ENCODE data around the gene RGS13.
"Not testable (repeated sequence)": the region's sequence is repeated elsewhere in the genome, so short reads cannot be mapped to it uniquely, and the experiment has no call there.

The RGS13 gene

GRCh38 chr1:192678099-192678498, 42.2 kb downstream of the RGS13 start:
- DNase-seq (ENCODE audit: low spot score): no peak

- DNase-seq (ENCODE audit: low spot score): no peak
Measured at GRCh38 chr1:192682335-192682734, 46.4 kb downstream of the RGS13 start.

- DNase-seq (ENCODE audit: low spot score): not testable (repeated sequence)
Measured at GRCh38 chr1:192683081-192683480, 47.1 kb downstream of the RGS13 start.

GRCh38 chr1:192689459-192689858, 53.5 kb downstream of the RGS13 start:
- DNase-seq (ENCODE audit: low spot score): no peak

GRCh38 chr1:192691041-192691440, 55.1 kb downstream of the RGS13 start:
- no peak for DNase-seq (ENCODE audit: low spot score)

- no peak for DNase-seq (ENCODE audit: low spot score)
Measured at GRCh38 chr1:192696082-192696481, 60.1 kb downstream of the RGS13 start.

GRCh38 chr1:192697771-192698170, 61.8 kb downstream of the RGS13 start:
- DNase-seq (ENCODE audit: low spot score): no peak

- DNase-seq (ENCODE audit: low spot score): no peak
Measured at GRCh38 chr1:192698731-192699130, 62.8 kb downstream of the RGS13 start.

GRCh38 chr1:192700834-192701271, 64.9 kb downstream of the RGS13 start:
- DNase-seq (ENCODE audit: low spot score): no peak

GRCh38 chr1:192702212-192702902, 66.4 kb downstream of the RGS13 start:
- DNase-seq (ENCODE audit: low spot score): no peak

- DNase-seq (ENCODE audit: low spot score): no peak
Measured at GRCh38 chr1:192703283-192704206, 67.6 kb downstream of the RGS13 start.

GRCh38 chr1:192705510-192705909, 69.6 kb downstream of the RGS13 start:
- no peak for DNase-seq (ENCODE audit: low spot score)

GRCh38 chr1:192706936-192707335, 71.0 kb downstream of the RGS13 start:
- no peak for DNase-seq (ENCODE audit: low spot score)

- DNase-seq (ENCODE audit: low spot score): no peak
Measured at GRCh38 chr1:192707978-192708547, 72.1 kb downstream of the RGS13 start.

GRCh38 chr1:192709544-192709943, 73.6 kb downstream of the RGS13 start:
- DNase-seq (ENCODE audit: low spot score): no peak
